Stimulated activated CD8-positive, alpha-beta memory T cell treated with anti-CD3 and anti-CD28 coated beads, Interleukin-4, amount 100 ng/mL, for 48 hours (primary cell): ENCODE data around the gene PDE7B.

Source experiments
- DNase-seq: peaks from one replicate; pipeline ENCODE4 v3.0.0-alpha.2; 2020

PDE7B gene

DNA sequence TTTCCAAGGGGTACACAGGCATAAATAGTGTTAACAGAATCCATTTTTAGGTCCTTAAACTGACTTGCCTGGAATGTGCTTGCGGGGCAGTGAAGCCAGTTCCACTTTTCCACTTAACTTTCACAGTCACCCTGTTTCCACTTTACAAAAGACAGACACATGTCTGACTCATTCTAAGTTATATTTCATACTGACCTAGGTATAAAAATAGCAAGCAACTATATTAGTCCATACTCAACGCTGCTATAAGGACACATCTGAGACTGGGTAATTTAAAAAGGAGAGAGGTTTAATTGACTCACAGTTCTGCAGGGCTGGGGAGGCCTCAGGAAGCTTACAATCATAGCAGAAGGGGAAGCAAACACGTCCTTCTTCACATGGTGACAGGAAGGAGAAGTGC lies 310.4 kb downstream of the PDE7B start:
- no peak for DNase-seq

DNA sequence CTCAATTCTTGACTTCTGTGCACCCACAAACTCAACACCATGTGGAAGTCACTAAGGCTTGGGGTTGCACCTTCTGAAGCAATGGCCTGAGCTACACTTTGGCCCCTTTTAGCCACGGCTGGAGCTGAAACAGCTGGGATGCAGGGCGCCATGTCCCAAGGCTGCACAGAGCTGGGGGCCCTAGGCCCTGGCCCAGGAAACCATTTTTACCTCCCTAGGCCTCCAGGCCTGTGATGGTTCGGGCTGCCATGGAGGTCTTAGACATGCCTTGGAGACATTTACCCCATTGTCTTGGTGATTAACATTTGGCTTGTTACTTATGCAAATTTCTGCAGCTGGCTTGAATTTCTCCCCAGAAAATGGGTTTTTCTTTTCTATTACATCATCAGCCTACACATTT lies 311.8 kb downstream of the PDE7B start:
- no peak for DNase-seq

- DNase-seq, result no peak
These were observed 315.3 kb downstream of the PDE7B start for GRCh38 chr6:136166815-136167214.

- no peak for DNase-seq
These were observed 318.1 kb downstream of the PDE7B start for GRCh38 chr6:136169394-136170148.

- DNase-seq, result no peak
These were observed 319.7 kb downstream of the PDE7B start for GRCh38 chr6:136171231-136171630.

- no peak for DNase-seq
These were observed 322.3 kb downstream of the PDE7B start for GRCh38 chr6:136173519-136174507.

DNA sequence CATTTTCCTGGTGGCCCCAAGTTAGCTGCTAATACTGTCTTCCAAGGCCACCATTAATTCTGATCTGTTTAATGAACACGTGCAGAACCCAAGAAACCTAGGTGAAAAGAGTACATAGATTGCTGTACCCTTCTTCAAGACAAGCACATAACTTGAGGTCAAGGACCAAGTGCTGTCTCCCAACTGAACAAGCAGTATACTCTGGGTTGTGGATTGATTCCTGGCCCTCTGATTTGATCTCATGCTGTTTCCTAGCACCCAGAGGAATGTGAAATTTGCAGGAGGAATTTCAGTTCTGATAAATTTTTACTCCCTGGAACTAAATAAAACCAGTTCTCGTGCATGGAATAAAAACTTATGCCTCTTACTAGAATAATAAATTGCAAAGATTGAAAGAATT lies 323.0 kb downstream of the PDE7B start:
- DNase-seq, result no peak

DNA sequence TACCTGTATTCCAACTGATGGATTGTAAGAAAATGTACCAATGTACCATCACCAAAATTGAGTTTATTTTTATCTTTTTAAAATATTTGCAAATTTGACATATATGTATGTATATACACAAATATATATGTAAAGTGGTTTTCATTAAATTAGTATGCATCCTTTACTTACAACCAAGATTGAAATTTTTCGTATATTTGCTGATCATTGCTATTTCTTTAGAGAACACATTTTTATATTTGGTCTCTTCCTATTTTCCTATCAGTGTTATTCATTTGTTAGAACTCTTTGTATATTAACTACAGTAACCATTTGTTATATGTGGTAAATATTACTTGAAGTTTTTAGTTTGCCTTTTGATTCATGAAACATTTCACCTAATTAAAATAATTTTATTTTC lies 324.4 kb downstream of the PDE7B start:
- DNase-seq, result no peak

DNA sequence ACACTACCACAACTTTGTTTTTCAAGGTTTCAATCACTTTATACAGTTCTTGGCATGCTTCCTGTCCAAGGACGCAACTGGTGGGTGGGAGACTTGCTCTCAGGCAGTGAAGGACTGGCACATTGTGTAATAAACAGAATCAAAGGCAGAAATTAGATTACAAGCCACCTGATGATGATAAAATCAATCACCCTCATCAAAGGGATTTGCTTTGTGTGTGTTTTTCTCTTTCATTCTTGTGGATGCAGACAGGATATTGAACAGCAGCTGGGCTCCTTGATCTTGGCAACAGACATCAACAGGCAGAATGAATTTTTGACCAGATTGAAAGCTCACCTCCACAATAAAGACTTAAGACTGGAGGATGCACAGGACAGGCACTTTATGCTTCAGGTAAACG lies 327.2 kb downstream of the PDE7B start:
- DNase-seq, result no peak

DNA sequence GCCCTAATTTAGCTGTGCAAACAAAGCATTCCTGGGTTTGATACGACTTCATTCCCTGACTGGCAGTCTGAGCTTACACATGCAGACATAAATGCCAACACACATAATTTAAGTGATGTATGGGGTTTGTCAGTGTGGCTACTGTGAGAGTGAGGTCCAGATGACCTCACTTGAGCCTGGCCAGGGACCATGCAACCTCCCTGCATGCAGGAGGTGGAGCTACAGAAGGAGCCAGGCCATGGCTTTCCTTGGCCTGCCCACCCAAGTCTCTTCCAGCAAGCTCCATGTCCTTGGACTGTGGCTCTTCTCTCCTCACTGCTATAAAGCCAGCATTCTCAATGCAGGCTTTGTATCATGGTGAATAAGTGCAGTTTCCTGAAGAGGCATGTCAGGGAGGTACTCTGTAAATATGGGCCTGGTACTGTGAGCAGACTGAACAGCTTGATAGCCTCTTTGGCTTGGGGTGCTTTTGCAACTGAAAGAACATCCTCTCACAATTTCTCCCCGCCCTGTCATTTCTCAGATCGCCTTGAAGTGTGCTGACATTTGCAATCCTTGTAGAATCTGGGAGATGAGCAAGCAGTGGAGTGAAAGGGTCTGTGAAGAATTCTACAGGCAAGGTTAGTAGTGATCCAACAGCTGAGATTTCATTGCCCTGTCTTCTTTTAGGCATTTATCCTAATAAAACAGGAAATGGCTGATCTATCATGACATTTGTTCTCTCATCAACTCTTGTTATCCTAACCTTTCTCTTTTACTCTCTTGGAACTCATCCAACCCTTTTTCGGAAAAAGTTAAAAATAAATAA lies 329.4 kb downstream of the PDE7B start:
- DNase-seq, result no peak

GRCh38 chr6:136181512-136181833 lies 330.0 kb downstream of the PDE7B start:
- DNase-seq, result no peak

- DNase-seq, result no peak
These were observed 330.4 kb downstream of the PDE7B start for GRCh38 chr6:136181861-136182260.

GRCh38 chr6:136184738-136185137 lies 333.2 kb downstream of the PDE7B start:
- no peak for DNase-seq

GRCh38 chr6:136186363-136186762 lies 334.9 kb downstream of the PDE7B start:
- no peak for DNase-seq

- no peak for DNase-seq
These were observed 337.0 kb downstream of the PDE7B start for GRCh38 chr6:136188486-136188885.

DNA sequence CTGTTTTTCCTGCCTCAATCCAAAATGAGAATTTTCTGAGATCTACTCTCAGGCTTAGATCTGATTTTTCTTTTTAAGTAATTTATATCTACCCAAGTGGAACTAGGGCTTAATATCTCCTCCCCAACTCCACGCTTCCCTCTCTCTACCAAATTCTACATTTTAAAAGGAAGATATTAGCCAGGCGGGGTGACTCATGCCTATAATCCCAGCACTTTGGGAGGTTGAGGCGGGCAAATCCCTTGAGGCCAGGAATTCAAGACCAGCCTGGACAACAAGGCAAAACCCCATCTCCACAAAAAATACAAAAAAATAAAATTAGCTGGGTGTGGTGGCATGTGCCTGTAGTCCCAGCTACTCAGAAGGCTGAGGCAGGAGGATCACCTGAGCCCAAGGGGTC lies 337.6 kb downstream of the PDE7B start:
- DNase-seq, result no peak

DNA sequence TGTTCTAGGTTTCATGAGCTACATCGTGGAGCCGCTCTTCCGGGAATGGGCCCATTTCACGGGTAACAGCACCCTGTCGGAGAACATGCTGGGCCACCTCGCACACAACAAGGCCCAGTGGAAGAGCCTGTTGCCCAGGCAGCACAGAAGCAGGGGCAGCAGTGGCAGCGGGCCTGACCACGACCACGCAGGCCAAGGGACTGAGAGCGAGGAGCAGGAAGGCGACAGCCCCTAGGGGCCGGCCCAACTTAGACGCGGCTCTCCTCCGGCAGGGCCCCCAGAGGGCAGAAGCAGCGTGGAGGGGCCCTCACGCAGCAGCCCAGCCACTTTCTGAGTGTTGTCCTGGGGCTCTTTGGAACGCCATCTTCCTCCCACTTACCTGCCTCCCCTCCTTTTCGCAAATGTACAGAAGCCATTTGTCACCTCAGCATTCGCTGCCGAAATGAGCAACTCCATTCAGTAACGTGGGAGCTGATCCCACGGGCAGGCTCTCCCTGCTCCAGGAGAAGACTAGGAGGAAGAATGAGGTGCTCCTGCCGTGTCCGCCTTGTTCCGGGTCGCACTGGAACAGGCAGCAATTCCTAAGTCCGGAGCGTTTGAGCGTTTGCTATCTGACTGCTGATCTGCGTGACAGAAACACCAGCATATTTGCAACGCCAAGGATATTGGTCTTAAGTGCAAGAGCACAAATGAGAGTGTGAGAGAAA lies 340.3 kb downstream of the PDE7B start:
- DNase-seq, result no peak

DNA sequence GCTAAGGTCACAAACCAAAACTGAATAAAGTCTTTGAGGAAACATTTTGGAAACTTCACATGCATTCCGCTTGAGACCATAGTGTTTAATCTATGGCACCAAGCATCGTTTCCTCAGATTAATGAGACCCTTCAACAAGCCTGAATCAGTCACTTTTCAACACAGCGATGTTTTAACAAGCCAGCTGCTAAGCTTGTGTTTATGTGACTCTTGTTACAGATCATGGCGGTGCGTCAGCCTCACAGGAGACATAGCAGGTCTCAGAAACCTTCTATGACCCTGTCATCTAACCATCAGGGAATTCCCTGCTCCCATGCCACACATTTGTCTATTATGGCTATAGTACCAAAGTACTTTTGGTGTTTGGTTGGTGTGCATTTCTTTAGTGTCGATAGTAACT lies 341.4 kb downstream of the PDE7B start:
- no peak for DNase-seq

DNA sequence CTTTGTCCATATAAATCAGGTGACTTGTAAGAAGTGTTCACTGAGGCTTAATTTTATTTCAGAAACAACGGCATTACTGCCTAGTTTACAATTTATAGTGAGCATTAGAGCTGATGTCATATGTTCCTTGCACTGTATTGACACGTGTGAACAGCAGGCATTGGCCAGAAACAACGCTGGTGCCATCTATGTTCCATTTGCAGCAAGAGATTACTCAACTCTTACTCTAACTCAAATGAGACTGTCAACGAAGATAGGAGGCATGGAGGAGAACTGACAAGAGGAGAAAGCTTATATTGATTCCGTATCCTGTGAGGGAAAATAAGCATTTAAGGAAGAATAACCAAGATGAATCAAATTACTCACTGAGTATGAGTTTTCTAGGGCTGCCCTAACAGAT lies 350.2 kb downstream of the PDE7B start:
- DNase-seq, result no peak

DNA sequence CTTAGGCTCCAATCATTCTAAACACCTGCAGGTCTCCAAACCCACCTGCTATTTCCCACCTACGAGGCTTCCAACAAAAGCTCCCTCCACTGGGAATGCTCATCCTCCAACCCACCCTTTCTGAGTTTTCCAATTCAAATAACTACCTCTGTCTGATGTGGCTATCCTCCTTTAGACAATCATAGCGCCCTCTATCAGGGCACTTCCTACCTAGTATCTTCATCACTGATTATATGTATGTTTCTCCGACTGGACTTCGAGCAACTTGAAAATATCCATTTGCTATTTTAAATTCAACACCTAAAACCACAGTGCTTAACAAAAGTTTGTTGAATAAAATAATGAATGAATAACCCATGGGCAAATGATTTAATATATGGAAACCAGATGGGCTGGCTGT lies 357.3 kb downstream of the PDE7B start:
- no peak for DNase-seq

DNA sequence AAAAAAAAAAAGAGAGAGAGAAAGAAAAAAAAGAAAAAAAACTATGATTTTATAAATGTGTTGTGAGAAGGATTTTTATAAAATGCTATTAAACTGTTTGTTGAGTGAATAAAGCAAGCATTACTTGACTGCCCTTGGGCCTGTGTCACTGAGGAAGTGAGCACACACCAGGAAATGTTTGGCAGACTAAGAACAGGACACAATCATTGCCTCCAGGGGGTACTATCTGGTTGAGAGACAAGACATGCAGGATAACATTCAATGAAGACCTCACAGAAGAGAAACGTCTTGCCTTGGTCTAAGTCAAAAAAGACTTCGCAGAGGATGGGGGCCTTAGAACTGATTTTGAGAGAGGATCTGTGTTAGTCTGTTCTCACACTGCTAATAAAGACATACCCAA lies 358.0 kb downstream of the PDE7B start:
- no peak for DNase-seq

- no peak for DNase-seq
These were observed 359.1 kb downstream of the PDE7B start for GRCh38 chr6:136210398-136211165.
